Effector memory CD4-positive, alpha-beta T cell (primary cell): ENCODE results near the gene RPS18.
"Not testable (repeated sequence)": the region's sequence is repeated elsewhere in the genome, so short reads cannot be mapped to it uniquely, and the experiment has no call there.

Experiments
- DNase-seq, 3 donors: peaks; one replicate each; pipeline ENCODE4 v3.0.0-alpha.2; 2020
- H3K27ac ChIP-seq: 2 replicates; pipeline ENCODE4 v1.7.0; 2013; ENCODE audit warnings: mild to moderate bottlenecking, low read length, moderate library complexity; ENCODE audit not compliant: insufficient read depth, poor library complexity, severe bottlenecking
- H3K27me3 ChIP-seq: replicated peaks from 2 replicates; pipeline ENCODE4 v1.7.0; 2013; ENCODE audit warnings: mild to moderate bottlenecking, low read length; ENCODE audit not compliant: insufficient read depth, control insufficient read depth, poor library complexity, severe bottlenecking
- H3K36me3 ChIP-seq: 2 replicates; pipeline ENCODE4 v1.7.0; 2013; ENCODE audit warnings: mild to moderate bottlenecking, low read length, moderate library complexity; ENCODE audit not compliant: control insufficient read depth, insufficient read depth
- H3K4me1 ChIP-seq: 2 replicates; pipeline ENCODE4 v1.7.0; 2013; ENCODE audit warnings: low read length, mild to moderate bottlenecking; ENCODE audit not compliant: control insufficient read depth, insufficient read depth, poor library complexity, severe bottlenecking
- H3K4me3 ChIP-seq: 2 replicates; pipeline ENCODE4 v1.7.0; 2013; ENCODE audit warnings: low read length, low read depth, mild to moderate bottlenecking; ENCODE audit not compliant: insufficient read depth, poor library complexity, severe bottlenecking
- H3K9me3 ChIP-seq: 2 replicates; pipeline ENCODE4 v1.7.0; 2013; ENCODE audit warnings: mild to moderate bottlenecking, low read length, moderate library complexity; ENCODE audit not compliant: control insufficient read depth

The RPS18 gene

DNA sequence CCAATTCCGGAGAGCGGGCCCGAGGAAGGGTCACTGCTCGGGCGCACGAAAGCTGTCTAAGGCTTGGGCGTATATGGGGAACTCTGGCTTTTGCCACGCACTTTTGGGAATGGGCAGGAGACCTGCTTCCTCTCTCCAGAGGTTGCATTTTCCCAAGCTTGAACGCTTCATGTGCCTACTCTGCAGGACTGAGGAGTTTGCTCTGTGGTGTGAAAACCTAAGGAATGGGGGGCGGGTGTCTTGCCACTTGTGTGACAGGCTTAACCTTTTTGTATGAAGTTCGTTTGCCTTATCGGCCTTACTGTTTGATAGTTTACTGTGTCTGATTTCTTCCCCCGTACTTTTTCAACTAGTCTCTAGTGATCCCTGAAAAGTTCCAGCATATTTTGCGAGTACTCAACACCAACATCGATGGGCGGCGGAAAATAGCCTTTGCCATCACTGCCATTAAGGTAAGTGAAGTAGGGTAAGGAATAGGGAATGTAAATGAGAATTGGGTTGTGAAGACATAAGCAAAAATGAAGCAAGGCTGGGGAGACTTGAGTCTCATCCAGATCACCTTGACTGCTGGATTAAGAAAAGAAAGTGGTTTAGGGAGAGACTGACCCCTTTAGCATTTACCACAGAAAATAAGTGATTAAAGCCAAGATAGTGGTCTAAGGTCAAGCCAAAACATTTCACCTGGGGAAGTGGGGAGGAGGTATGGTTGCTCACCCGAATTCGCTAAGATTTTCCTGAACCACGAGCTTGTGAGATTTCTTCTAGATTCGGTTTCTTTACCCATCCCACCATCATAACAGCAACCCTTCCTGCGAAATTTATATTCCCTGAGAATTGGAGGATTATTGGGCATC is 627 bp downstream of the RPS18 start:
- H3K27me3 ChIP-seq: no peaks in the 10 kb centered on the region
- peak overlapping the region; percentile 79 for H3K4me3 ChIP-seq
- DNase-seq: no peak
- H3K4me1 ChIP-seq: peaks cover 41% of the 10 kb centered on the region
- H3K36me3 ChIP-seq: peaks cover 32% of the 10 kb centered on the region
- H3K27ac ChIP-seq: peak overlapping the region; percentile 93
- H3K9me3 ChIP-seq: no peaks in the 10 kb centered on the region

DNA sequence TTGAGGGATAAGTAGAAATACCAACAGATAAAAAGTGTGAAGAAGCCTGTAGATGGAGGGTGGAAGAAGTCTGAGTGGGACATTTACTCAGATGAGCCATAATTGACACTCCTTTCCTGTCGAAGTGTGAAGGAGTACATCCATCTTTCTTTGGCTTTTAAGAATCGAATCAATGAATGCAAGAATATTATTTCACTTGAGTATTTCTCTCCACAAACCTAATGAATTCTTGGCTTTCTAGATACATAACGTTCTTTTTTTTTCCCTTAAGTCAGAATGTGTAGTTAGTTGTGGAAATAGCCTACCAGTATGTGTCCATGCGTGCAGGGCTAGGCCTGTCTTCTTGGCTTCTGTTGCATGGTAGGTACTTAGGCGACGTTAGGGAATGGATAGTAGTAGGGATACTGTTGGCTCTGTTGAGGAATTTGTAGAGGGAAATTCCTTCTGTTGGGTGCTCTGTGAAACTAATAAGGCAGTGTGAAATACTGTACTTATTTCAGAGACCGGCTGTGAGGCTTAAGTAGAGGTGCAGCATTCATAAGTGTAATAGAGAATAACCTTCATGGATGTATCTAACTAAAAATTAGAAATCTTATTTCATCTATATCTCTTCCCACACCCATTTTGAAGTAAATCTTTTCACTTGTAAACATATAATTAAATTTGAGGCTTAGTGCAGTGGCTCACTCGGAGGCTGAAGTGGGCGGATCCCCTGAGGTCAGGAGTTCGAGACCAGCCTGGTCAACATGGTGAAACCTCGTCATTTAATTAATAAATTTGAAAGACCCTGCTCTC is 1.5 kb downstream of the RPS18 start:
- peaks cover 23% of the 10 kb centered on the region for H3K36me3 ChIP-seq
- H3K4me1 ChIP-seq: peaks cover 49% of the 10 kb centered on the region
- peak overlapping the region; percentile 79 for H3K4me3 ChIP-seq
- no peak for DNase-seq
- no peaks in the 10 kb centered on the region for H3K27me3 ChIP-seq
- peak overlapping the region; percentile 93 for H3K27ac ChIP-seq
- no peaks in the 10 kb centered on the region for H3K9me3 ChIP-seq

DNA sequence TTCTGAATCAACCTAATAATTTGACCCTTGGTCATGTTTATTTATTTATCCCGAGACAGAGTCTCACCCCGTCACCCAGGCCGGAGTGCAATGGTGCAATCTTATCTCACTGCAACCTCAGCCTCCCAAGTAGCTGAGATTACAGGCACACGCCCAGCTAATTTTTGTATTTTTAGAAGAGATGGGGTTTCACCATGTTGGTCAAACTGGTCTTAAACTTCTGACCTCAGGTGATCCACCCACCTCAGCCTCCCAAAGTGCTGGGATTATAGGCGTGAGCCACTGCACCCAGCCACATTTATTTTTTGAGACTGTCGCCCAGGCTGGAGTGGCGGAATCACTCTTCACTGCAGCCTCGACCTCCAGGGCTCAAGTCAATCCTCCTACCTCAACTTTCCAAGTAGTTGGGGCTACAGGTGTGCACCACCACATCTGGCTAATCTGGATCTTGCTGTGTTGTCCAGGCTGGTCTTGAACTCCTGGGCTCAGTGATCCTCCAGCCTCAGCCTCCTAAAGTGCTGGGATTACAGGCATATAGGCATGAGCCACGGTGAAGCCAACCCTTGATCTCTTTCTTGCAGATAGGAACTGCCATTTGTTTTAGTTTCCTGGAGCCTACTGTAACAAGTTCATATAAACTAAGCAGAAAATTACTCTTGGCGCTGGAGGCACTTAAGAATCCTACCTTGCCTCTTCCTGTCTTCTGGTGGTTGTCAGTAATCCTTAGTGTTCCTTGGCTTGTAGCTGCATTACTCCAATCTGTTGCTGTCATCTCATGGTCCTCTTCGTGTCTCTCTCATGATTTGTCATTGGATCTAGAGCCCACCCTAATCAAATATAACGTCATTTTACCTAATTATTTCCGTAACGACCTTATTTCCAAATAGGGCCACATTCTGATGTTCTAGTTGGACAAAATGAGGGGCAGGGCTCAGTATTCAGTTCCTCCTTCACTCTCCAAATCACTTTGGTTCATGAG is 2.3 kb downstream of the RPS18 start:
- Histone ChIP-seq H3K9me3 (no peaks in the 10 kb centered on the region), H3K27ac (peak overlapping the region; percentile 93), H3K27me3 (no peaks in the 10 kb centered on the region), H3K4me1 (peaks cover 58% of the 10 kb centered on the region), H3K36me3 (peaks cover 22% of the 10 kb centered on the region), H3K4me3 (no peak overlapping the region)
- DNase-seq: no peak

DNA sequence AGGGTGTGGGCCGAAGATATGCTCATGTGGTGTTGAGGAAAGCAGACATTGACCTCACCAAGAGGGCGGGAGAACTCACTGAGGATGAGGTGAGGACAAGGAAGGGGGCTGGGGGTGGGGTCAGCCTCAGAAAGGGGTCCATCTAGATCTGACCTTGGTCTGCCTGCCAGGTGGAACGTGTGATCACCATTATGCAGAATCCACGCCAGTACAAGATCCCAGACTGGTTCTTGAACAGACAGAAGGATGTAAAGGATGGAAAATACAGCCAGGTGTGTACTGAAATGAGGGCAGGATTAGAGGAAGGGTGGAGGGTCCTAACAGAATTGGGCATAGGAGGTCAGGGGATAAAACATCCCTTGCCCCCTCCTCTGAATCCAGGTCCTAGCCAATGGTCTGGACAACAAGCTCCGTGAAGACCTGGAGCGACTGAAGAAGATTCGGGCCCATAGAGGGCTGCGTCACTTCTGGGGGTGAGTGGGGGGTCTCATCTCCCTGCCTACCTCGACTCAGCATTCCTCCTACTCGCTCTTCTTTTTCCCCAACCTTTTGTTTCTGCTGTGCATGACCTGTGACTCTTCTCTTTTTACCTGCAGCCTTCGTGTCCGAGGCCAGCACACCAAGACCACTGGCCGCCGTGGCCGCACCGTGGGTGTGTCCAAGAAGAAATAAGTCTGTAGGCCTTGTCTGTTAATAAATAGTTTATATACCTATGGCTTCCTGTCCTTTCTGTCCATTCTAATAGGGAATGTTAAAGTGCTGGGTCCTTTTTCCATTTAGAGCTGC is 4.1 kb downstream of the RPS18 start:
- not testable (repeated sequence) for H3K9me3 ChIP-seq, H3K4me3 ChIP-seq, DNase-seq, H3K27me3 ChIP-seq
- Histone ChIP-seq H3K36me3 (peaks cover 38% of the 10 kb centered on the region), H3K4me1 (peaks cover 58% of the 10 kb centered on the region), H3K27ac (peak overlapping the region; percentile 85)

DNA sequence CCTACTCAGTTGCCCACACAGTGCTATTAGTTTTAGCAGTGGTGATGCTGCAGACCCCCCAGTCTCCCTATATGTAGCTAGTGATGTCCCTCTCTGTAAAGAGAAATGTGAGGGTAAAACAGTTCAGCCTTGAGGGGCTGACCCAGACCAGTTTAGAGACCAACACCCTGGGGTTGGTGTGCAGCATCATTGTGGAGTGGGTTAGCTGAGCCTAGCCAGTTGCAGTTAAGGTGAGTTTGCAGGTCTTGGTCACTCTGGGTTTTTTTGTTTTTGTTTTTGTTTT is 4.6 kb downstream of the RPS18 start:
- H3K27me3 ChIP-seq: no peaks in the 10 kb centered on the region
- no peaks in the 10 kb centered on the region for H3K9me3 ChIP-seq
- peak overlapping the region; percentile 81 for H3K4me3 ChIP-seq
- H3K36me3 ChIP-seq: peaks cover 38% of the 10 kb centered on the region
- no peak for DNase-seq
- peaks cover 57% of the 10 kb centered on the region for H3K4me1 ChIP-seq
- peak overlapping the region; percentile 85 for H3K27ac ChIP-seq

- H3K36me3 ChIP-seq: peaks cover 38% of the 10 kb centered on the region
- H3K27ac ChIP-seq: peak within 1 kb of the TSS; percentile 85
- H3K4me3 ChIP-seq: peak within 1 kb of the TSS; percentile 81
- H3K4me1 ChIP-seq: peaks cover 57% of the 10 kb centered on the region
- no peaks in the 10 kb centered on the region for H3K27me3 ChIP-seq
- no peaks in the 10 kb centered on the region for H3K9me3 ChIP-seq
- DNase-seq: peak; percentile 58 to 63 (median 61)
These were observed 5.2 kb downstream of the RPS18 start, which contains the start of gene B3GALT4 for GRCh38 chr6:33276864-33277662. Gene B3GALT4 (plus strand): TSS chr6:33277123. CDS start chr6:33277420, 297 bp downstream.

GRCh38 chr6:33277663-33278391 is 6.0 kb downstream of the RPS18 start:
- H3K4me3 ChIP-seq: peak overlapping the region; percentile 81
- no peaks in the 10 kb centered on the region for H3K9me3 ChIP-seq
- peak in 1 of 3 donors; percentile 4 for DNase-seq
- H3K4me1 ChIP-seq: peaks cover 52% of the 10 kb centered on the region
- peaks cover 38% of the 10 kb centered on the region for H3K36me3 ChIP-seq
- H3K27me3 ChIP-seq: no peaks in the 10 kb centered on the region
- H3K27ac ChIP-seq: peak overlapping the region; percentile 85

GRCh38 chr6:33278392-33278741 is 6.5 kb downstream of the RPS18 start:
- peak overlapping the region; percentile 85 for H3K27ac ChIP-seq
- H3K4me1 ChIP-seq: peaks cover 47% of the 10 kb centered on the region
- DNase-seq: no peak
- no peak overlapping the region for H3K4me3 ChIP-seq
- H3K9me3 ChIP-seq: no peaks in the 10 kb centered on the region
- H3K27me3 ChIP-seq: no peaks in the 10 kb centered on the region
- peaks cover 38% of the 10 kb centered on the region for H3K36me3 ChIP-seq
